HepG2 (cell line): ENCODE measurements around the gene PLPPR4. TPM values are rescaled to one million over a fixed set of nuclear protein-coding genes. Genes with fewer than 3 reads are reported as not detected.

Experiments
- ATAC-seq: fragments of 200-7000 bp; cut with Tn5 transposase; 3 replicates; pipeline ENCODE4 v1.9.1; 2020; ENCODE audit warnings: mild to moderate bottlenecking, moderate library complexity
- BruUV-seq: library from RNA; stranded (reverse); fragments of 400-500 nt; replicated peaks from 2 replicates; lab custom pipeline; 2021; lab: Mats Ljungman, UMichigan
- CTCF ChIA-PET: fragments of 300-600 bp; formaldehyde crosslinking; extraction: SDS; loops from one replicate; lab custom pipeline; 2021; ENCODE audit warnings: low total read pairs, inconsistent platforms, low intra/inter-chr PET ratio; lab: Yijun Ruan, JAX
- POLR2A ChIA-PET: fragments of 350-600 bp; sonication (Branson Sonifier 250); formaldehyde crosslinking; loops from one replicate; lab custom pipeline; 2020; ENCODE audit warnings: antibody characterized with exemption, inconsistent platforms; lab: Yijun Ruan, JAX
- DNase-seq: peaks from one replicate; pipeline ENCODE4 v3.0.0-alpha.2; 2015; ENCODE audit warnings: low spot score
- FAIRE-seq: peaks from 3 replicates; lab custom pipeline; 2011; peaks lifted over from hg19 to GRCh38; lab: Jason Lieb, UNC
- H2AFZ ChIP-seq: one replicate; pipeline ENCODE4 v1.6.1; 2011; ENCODE audit warnings: low read length, inconsistent platforms
- H3K27ac ChIP-seq: fragments of 300-600 bp; 3 replicates; pipeline ENCODE4 v1.8.0; 2011; ENCODE audit warnings: mixed run types, mild to moderate bottlenecking, mixed read lengths, low read length, inconsistent platforms; ENCODE audit not compliant: insufficient read depth; ENCODE audit errors: extremely low read length
- H3K27me3 ChIP-seq, 2 experiments: fragments of 200-600 bp in 1 of 2; 2 replicates in 1 of 2; 3 replicates in 1 of 2; pipeline versions ENCODE4 v1.6.0 to v1.8.0; 2011; ENCODE audit warnings: low read length in 2 of 2, mild to moderate bottlenecking in 2 of 2, moderate library complexity in 2 of 2, inconsistent platforms in 1 of 2; ENCODE audit not compliant: insufficient read depth in 2 of 2, control insufficient read depth in 1 of 2
- H3K36me3 ChIP-seq, 2 experiments: fragments of 200-600 bp in 1 of 2; replicated peaks in 1 of 2; 2 replicates in 1 of 2; 3 replicates in 1 of 2; pipeline versions ENCODE4 v1.5.1 to v1.8.0; 2011; ENCODE audit warnings: low read length in 2 of 2, inconsistent platforms in 1 of 2; ENCODE audit not compliant: insufficient read depth in 2 of 2, control insufficient read depth in 1 of 2
- H3K4me1 ChIP-seq: 2 replicates; pipeline ENCODE4 v1.5.1; 2012; ENCODE audit warnings: low read length, inconsistent platforms; ENCODE audit not compliant: insufficient read depth
- H3K4me2 ChIP-seq: 2 replicates; pipeline ENCODE4 v1.6.0; 2011; ENCODE audit warnings: low read depth, low read length, inconsistent platforms
- H3K4me3 ChIP-seq, 3 experiments: fragments of 200-600 bp in 1 of 3; sonication (generic), shearing (Covaris generic) in 1 of 3; replicated peaks in 1 of 3; 2 replicates each; pipeline ENCODE4 v1.5.1; 2011 to 2016; ENCODE audit warnings: low read length in 3 of 3, inconsistent platforms in 2 of 3, low read depth in 2 of 3, mild to moderate bottlenecking in 2 of 3, control low read depth in 1 of 3, mixed read lengths in 1 of 3; ENCODE audit not compliant: insufficient read depth in 1 of 3
- H3K79me2 ChIP-seq: one replicate; pipeline ENCODE4 v1.6.1; 2011; ENCODE audit warnings: low read length, inconsistent platforms; ENCODE audit not compliant: insufficient read depth
- H3K9ac ChIP-seq: 2 replicates; pipeline ENCODE4 v1.6.0; 2011; ENCODE audit warnings: mild to moderate bottlenecking, low read depth, low read length, inconsistent platforms; ENCODE audit not compliant: insufficient read depth
- H3K9me3 ChIP-seq: 2 replicates; pipeline ENCODE4 v1.5.1; 2012; ENCODE audit warnings: mild to moderate bottlenecking, low read length
- H4K20me1 ChIP-seq: 2 replicates; pipeline ENCODE4 v1.6.0; 2011; ENCODE audit warnings: inconsistent platforms, mild to moderate bottlenecking, low read length, moderate library complexity; ENCODE audit not compliant: insufficient read depth
- BORCS8-MEF2B ChIP-seq: sonication (generic); formaldehyde crosslinking; IDR thresholded peaks from 2 replicates; pipeline ENCODE4 v1.8.0; 2022; ENCODE audit warnings: mild to moderate bottlenecking, missing genetic modification reagents
- CBX5 ChIP-seq: sonication (generic); formaldehyde crosslinking; IDR thresholded peaks from 2 replicates; pipeline ENCODE4 v1.4.0; 2020; ENCODE audit warnings: missing genetic modification reagents, borderline replicate concordance
- FOXK2 ChIP-seq: fragments of 450-650 bp; IDR thresholded peaks from 2 replicates; pipeline ENCODE4 v1.6.1; 2016
- GPN1 ChIP-seq: sonication (generic); formaldehyde crosslinking; IDR thresholded peaks from 2 replicates; pipeline ENCODE4 v1.5.1; 2020; ENCODE audit warnings: missing genetic modification reagents, borderline replicate concordance
- HDAC2 ChIP-seq: sonication (generic); formaldehyde crosslinking; IDR thresholded peaks from 2 replicates; pipeline ENCODE4 v1.4.0; 2020; ENCODE audit warnings: missing genetic modification reagents
- MTA1 ChIP-seq: sonication (generic); formaldehyde crosslinking; IDR thresholded peaks from 2 replicates; pipeline ENCODE4 v1.4.0; 2020; ENCODE audit warnings: missing genetic modification reagents, mild to moderate bottlenecking, borderline replicate concordance
- RFXAP ChIP-seq: sonication (generic); formaldehyde crosslinking; IDR thresholded peaks from 2 replicates; pipeline ENCODE4 v1.4.0; 2020; ENCODE audit warnings: missing genetic modification reagents, borderline replicate concordance
- SP5 ChIP-seq: IDR thresholded peaks from 2 replicates; pipeline ENCODE4 v1.6.1; 2016; ENCODE audit warnings: low read depth, borderline replicate concordance
- ZNF225 ChIP-seq: sonication (generic); formaldehyde crosslinking; IDR thresholded peaks from 2 replicates; pipeline ENCODE4 v1.4.0; 2020; ENCODE audit warnings: mild to moderate bottlenecking, missing genetic modification reagents
- ZNF446 ChIP-seq: sonication (generic); formaldehyde crosslinking; IDR thresholded peaks from 2 replicates; pipeline ENCODE4 v1.5.0; 2020; ENCODE audit warnings: mild to moderate bottlenecking, missing genetic modification reagents
- ZNF761 ChIP-seq: sonication (generic); formaldehyde crosslinking; conservative IDR thresholded peaks from 2 replicates; pipeline ENCODE4 v1.4.0; 2020; ENCODE audit warnings: mild to moderate bottlenecking, missing genetic modification reagents
- ZSCAN22 ChIP-seq: sonication (generic); formaldehyde crosslinking; IDR thresholded peaks from 2 replicates; pipeline ENCODE4 v1.4.0; 2020; ENCODE audit warnings: mild to moderate bottlenecking, missing genetic modification reagents
- ZSCAN29 ChIP-seq: sonication (generic); formaldehyde crosslinking; conservative IDR thresholded peaks from 2 replicates; pipeline ENCODE4 v1.4.0; 2020; ENCODE audit warnings: mild to moderate bottlenecking, missing genetic modification reagents
- WGBS: methylation state at CpG from one replicate; pipeline ENCODE4 v1.1.6; 2017; ENCODE audit warnings: low lambda C conversion rate; 5-methylcytosine and 5-hydroxymethylcytosine counted together
- in situ Hi-C: cut with HindIII; loops from 2 replicates; pipeline ENCODE4 v1.10.0; 2017; ENCODE audit warnings: low pct_unique_long_range_greater_than_20kb; ENCODE audit not compliant: extremely low pct_ligation_motif_present
- intact Hi-C: fragments of 100-400 bp; cut with micrococcal nuclease; formaldehyde crosslinking; loops from one replicate; pipeline ENCODE4 v1.10.0; 2022; ENCODE audit not compliant: unreplicated experiment
- polyA plus RNA-seq, 8 experiments: library from polyadenylated mRNA; depleted of rRNA in 3 of 8; stranded (reverse) in 7 of 8; unstranded in 1 of 8; fragments of >200 nt; fragmentation: Illumina TruSeq in 4 of 8; extraction: Trizol in 4 of 8; gene quantifications; 2 replicates each; pipeline versions ENCODE4 v1.2.1 to v1.2.3, GENCODE V29; 2011 to 2016; ENCODE audit warnings: low read depth in 4 of 8, missing spikeins in 1 of 8, mixed read lengths in 1 of 8; ENCODE audit not compliant: insufficient read depth in 1 of 8
- total RNA-seq, 5 experiments: library from RNA; depleted of rRNA; stranded (reverse); fragments of >200 nt; fragmentation: Illumina TruSeq; extraction: Trizol; gene quantifications; 2 replicates each; pipeline ENCODE4 v1.2.3, GENCODE V29; 2016; ENCODE audit warnings: low read depth in 1 of 5
- TF ChIP-seq, protein P1 (sequence below): sonication (generic); formaldehyde crosslinking; IDR thresholded peaks from 2 replicates; pipeline ENCODE4 v1.8.1; 2023; ENCODE audit warnings: mild to moderate bottlenecking, missing genetic modification reagents
- TF ChIP-seq, protein P2 (sequence below): sonication (generic); formaldehyde crosslinking; IDR thresholded peaks from 2 replicates; pipeline ENCODE4 v1.5.1; 2020; ENCODE audit warnings: mild to moderate bottlenecking, missing genetic modification reagents, borderline replicate concordance
- TF ChIP-seq, protein P3 (sequence below): sonication (generic); formaldehyde crosslinking; IDR thresholded peaks from 2 replicates; pipeline ENCODE4 v1.9.0; 2022; ENCODE audit warnings: low read depth, missing genetic modification reagents
- TF ChIP-seq, protein P4 (sequence below): sonication (generic); formaldehyde crosslinking; conservative IDR thresholded peaks from 2 replicates; pipeline ENCODE4 v1.8.0; 2022; ENCODE audit warnings: low read depth, missing genetic modification reagents

PLPPR4 gene
- total and polyA plus RNA-seq, 2 of the 13 experiments (the other 11 are each of a cell fraction or from before 2014, with no cell fraction given) = not detected

DNA sequence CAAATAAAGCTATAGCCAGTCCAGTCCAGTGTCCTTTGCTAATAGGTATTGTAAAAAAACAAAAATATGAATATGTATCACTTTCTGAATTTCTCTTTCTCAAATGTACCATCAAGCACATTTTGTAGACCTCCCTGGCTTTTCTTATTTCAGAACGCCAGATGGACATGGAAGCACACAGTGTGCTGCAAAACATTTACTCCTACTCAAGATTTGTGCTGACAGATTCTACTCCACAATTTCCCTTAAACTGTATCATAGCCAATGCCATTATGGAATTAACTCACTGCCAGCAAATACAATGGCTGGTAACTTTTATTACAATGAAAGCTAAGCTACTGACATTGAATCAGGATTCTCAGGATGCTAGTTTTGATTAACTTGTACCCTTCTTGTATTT is 30.8 kb upstream of the PLPPR4 start:
- no TSS peak for BruUV-seq
- in situ Hi-C loops = no loop called here
- H3K36me3 ChIP-seq = no peaks in the 10 kb centered on the region
- H3K9me3 ChIP-seq = no peaks in the 10 kb centered on the region
- intact Hi-C loops = no loop called here
- 4% methylated on average over 1 of the region's 1 CpG for WGBS
- H3K4me3 ChIP-seq = no peak overlapping the region
- H3K79me2 ChIP-seq = no peaks in the 10 kb centered on the region
- no peaks in the 10 kb centered on the region; a peak in 1 of 5 replicates for H3K27me3 ChIP-seq
- no peaks in the 10 kb centered on the region for H4K20me1 ChIP-seq
- no peak overlapping the region for H3K27ac ChIP-seq
- no peak overlapping the region for H3K9ac ChIP-seq
- no peaks in the 10 kb centered on the region for H3K4me1 ChIP-seq
- H3K4me2 ChIP-seq = no peak overlapping the region
- TF ChIP-seq ZSCAN22 (no peak), SP5 (CRISPR knock-in tag) (no peak), FOXK2 (no peak), HDAC2 (no peak), MTA1 (no peak), BORCS8-MEF2B (no peak), CBX5 (CRISPR knock-in tag) (no peak), ZNF446 (CRISPR knock-in tag) (no peak), ZNF225 (CRISPR knock-in tag) (no peak), RFXAP (no peak), GPN1 (CRISPR knock-in tag) (no peak), ZNF761 (no peak), ZSCAN29 (CRISPR knock-in tag) (no peak)
- TF ChIP-seq, protein P1, sequence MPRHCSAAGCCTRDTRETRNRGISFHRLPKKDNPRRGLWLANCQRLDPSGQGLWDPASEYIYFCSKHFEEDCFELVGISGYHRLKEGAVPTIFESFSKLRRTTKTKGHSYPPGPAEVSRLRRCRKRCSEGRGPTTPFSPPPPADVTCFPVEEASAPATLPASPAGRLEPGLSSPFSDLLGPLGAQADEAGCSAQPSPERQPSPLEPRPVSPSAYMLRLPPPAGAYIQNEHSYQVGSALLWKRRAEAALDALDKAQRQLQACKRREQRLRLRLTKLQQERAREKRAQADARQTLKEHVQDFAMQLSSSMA (CRISPR knock-in tag) = no peak
- TF ChIP-seq, protein P2, sequence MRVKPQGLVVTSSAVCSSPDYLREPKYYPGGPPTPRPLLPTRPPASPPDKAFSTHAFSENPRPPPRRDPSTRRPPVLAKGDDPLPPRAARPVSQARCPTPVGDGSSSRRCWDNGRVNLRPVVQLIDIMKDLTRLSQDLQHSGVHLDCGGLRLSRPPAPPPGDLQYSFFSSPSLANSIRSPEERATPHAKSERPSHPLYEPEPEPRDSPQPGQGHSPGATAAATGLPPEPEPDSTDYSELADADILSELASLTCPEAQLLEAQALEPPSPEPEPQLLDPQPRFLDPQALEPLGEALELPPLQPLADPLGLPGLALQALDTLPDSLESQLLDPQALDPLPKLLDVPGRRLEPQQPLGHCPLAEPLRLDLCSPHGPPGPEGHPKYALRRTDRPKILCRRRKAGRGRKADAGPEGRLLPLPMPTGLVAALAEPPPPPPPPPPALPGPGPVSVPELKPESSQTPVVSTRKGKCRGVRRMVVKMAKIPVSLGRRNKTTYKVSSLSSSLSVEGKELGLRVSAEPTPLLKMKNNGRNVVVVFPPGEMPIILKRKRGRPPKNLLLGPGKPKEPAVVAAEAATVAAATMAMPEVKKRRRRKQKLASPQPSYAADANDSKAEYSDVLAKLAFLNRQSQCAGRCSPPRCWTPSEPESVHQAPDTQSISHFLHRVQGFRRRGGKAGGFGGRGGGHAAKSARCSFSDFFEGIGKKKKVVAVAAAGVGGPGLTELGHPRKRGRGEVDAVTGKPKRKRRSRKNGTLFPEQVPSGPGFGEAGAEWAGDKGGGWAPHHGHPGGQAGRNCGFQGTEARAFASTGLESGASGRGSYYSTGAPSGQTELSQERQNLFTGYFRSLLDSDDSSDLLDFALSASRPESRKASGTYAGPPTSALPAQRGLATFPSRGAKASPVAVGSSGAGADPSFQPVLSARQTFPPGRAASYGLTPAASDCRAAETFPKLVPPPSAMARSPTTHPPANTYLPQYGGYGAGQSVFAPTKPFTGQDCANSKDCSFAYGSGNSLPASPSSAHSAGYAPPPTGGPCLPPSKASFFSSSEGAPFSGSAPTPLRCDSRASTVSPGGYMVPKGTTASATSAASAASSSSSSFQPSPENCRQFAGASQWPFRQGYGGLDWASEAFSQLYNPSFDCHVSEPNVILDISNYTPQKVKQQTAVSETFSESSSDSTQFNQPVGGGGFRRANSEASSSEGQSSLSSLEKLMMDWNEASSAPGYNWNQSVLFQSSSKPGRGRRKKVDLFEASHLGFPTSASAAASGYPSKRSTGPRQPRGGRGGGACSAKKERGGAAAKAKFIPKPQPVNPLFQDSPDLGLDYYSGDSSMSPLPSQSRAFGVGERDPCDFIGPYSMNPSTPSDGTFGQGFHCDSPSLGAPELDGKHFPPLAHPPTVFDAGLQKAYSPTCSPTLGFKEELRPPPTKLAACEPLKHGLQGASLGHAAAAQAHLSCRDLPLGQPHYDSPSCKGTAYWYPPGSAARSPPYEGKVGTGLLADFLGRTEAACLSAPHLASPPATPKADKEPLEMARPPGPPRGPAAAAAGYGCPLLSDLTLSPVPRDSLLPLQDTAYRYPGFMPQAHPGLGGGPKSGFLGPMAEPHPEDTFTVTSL = no peak
- TF ChIP-seq, protein P3, sequence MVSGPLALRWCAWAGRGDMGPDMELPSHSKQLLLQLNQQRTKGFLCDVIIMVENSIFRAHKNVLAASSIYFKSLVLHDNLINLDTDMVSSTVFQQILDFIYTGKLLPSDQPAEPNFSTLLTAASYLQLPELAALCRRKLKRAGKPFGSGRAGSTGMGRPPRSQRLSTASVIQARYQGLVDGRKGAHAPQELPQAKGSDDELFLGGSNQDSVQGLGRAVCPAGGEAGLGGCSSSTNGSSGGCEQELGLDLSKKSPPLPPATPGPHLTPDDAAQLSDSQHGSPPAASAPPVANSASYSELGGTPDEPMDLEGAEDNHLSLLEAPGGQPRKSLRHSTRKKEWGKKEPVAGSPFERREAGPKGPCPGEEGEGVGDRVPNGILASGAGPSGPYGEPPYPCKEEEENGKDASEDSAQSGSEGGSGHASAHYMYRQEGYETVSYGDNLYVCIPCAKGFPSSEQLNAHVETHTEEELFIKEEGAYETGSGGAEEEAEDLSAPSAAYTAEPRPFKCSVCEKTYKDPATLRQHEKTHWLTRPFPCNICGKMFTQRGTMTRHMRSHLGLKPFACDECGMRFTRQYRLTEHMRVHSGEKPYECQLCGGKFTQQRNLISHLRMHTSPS (CRISPR knock-in tag) = no peak
- TF ChIP-seq, protein P4, sequence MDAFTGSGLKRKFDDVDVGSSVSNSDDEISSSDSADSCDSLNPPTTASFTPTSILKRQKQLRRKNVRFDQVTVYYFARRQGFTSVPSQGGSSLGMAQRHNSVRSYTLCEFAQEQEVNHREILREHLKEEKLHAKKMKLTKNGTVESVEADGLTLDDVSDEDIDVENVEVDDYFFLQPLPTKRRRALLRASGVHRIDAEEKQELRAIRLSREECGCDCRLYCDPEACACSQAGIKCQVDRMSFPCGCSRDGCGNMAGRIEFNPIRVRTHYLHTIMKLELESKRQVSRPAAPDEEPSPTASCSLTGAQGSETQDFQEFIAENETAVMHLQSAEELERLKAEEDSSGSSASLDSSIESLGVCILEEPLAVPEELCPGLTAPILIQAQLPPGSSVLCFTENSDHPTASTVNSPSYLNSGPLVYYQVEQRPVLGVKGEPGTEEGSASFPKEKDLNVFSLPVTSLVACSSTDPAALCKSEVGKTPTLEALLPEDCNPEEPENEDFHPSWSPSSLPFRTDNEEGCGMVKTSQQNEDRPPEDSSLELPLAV (CRISPR knock-in tag) = no peak
- TF ChIP-seq, all 625 proteins: peak for 0
- H2AFZ ChIP-seq = no peak overlapping the region
- no peak for ATAC-seq
- no peak for DNase-seq
- CTCF ChIA-PET = no interaction called here
- POLR2A ChIA-PET = no interaction called here
- FAIRE-seq = no peak
